Epithelial cell of esophagus (primary cell): ENCODE data around the gene HEXIM1.

Experiments used
- DNase-seq: peaks from one replicate; pipeline ENCODE4 v3.0.0; 2010; ENCODE audit warnings: low read depth
- H3K4me3 ChIP-seq: 2 replicates; pipeline ENCODE4 v1.5.1; 2011; ENCODE audit warnings: mild to moderate bottlenecking, low read length, control low read depth
- CTCF ChIP-seq: IDR thresholded peaks from 2 replicates; pipeline ENCODE4 v1.5.1; 2011; ENCODE audit warnings: low read depth, mild to moderate bottlenecking, low read length, control low read depth, inconsistent platforms; ENCODE audit not compliant: insufficient read depth; ENCODE audit errors: missing control alignments

HEXIM1 gene

GRCh38 chr17:45127207-45127547 lies 21.1 kb upstream of the HEXIM1 start:
- DNase-seq: no peak
- TF ChIP-seq CTCF: no peak
- no peak overlapping the region for H3K4me3 ChIP-seq

- peak; percentile 62 for DNase-seq
- TF ChIP-seq CTCF: no peak
- H3K4me3 ChIP-seq: no peak overlapping the region
Observed at GRCh38 chr17:45127548-45128300, 20.6 kb upstream of the HEXIM1 start.

- H3K4me3 ChIP-seq: no peak overlapping the region
- TF ChIP-seq CTCF: no peak
- no peak for DNase-seq
Observed at GRCh38 chr17:45128331-45128730, 19.9 kb upstream of the HEXIM1 start.

- no peak overlapping the region for H3K4me3 ChIP-seq
- no peak for DNase-seq
- TF ChIP-seq CTCF: no peak
Observed at GRCh38 chr17:45128989-45129388, 19.3 kb upstream of the HEXIM1 start.

GRCh38 chr17:45129426-45129939 lies 18.8 kb upstream of the HEXIM1 start:
- TF ChIP-seq CTCF: no peak
- DNase-seq: peak; percentile 47
- no peak overlapping the region for H3K4me3 ChIP-seq

GRCh38 chr17:45129940-45130680 lies 18.2 kb upstream of the HEXIM1 start:
- no peak overlapping the region for H3K4me3 ChIP-seq
- peak; percentile 56 for DNase-seq
- TF ChIP-seq CTCF: no peak
